Measurements from ENCODE around the gene FXYD7.

FXYD7 gene

GRCh38 chr19:35171730-35172129, 28.7 kb downstream of the FXYD7 start:
- H3K27ac ChIP-seq = no peak overlapping the region
- TF ChIP-seq CTCF (conservative IDR thresholded peaks at IDR 0.05) (no peak), ZFX (IDR thresholded peaks at IDR 0.05) (no peak)

- TF ChIP-seq ZFX (IDR thresholded peaks at IDR 0.05) (no peak), CTCF (conservative IDR thresholded peaks at IDR 0.05) (no peak)
- H3K27ac ChIP-seq = no peak overlapping the region
Measured at GRCh38 chr19:35174226-35174625, 31.2 kb downstream of the FXYD7 start.

- TF ChIP-seq CTCF (conservative IDR thresholded peaks at IDR 0.05) = no peak
- no peak for TF ChIP-seq ZFX (IDR thresholded peaks at IDR 0.05)
- H3K27ac ChIP-seq = no peak overlapping the region
Measured at GRCh38 chr19:35176181-35176570, 33.1 kb downstream of the FXYD7 start.

GRCh38 chr19:35177377-35178274, 34.6 kb downstream of the FXYD7 start:
- H3K27ac ChIP-seq = no peak overlapping the region
- TF ChIP-seq CTCF (conservative IDR thresholded peaks at IDR 0.05) = no peak
- no peak for TF ChIP-seq ZFX (IDR thresholded peaks at IDR 0.05)

GRCh38 chr19:35178701-35179100, 35.6 kb downstream of the FXYD7 start:
- TF ChIP-seq ZFX (IDR thresholded peaks at IDR 0.05) (no peak), CTCF (conservative IDR thresholded peaks at IDR 0.05) (no peak)

GRCh38 chr19:35179830-35180229, 36.8 kb downstream of the FXYD7 start:
- no peak overlapping the region for H3K27ac ChIP-seq
- TF ChIP-seq CTCF (conservative IDR thresholded peaks at IDR 0.05) = no peak
- TF ChIP-seq ZFX (IDR thresholded peaks at IDR 0.05) = no peak

More at GRCh38 chr19:35178701-35179100, 35.6 kb downstream of the FXYD7 start:
- H3K27ac ChIP-seq = no peak overlapping the region

GRCh38 chr19:35181387-35181786, 38.3 kb downstream of the FXYD7 start:
- H3K27ac ChIP-seq = no peak overlapping the region
- TF ChIP-seq CTCF (conservative IDR thresholded peaks at IDR 0.05) (no peak), ZFX (IDR thresholded peaks at IDR 0.05) (no peak)

Data from C4-2B (cell line).